AG10803 (cell line): ENCODE measurements around the gene NKX2-3.

Experiments used
- DNase-seq: peaks from one replicate; pipeline ENCODE4 v3.0.0; 2010; ENCODE audit warnings: low read depth
- H3K4me3 ChIP-seq: 2 replicates; pipeline ENCODE4 v1.5.1; 2011; ENCODE audit warnings: mild to moderate bottlenecking, low read length, control low read depth
- CTCF ChIP-seq: conservative IDR thresholded peaks from 2 replicates; pipeline ENCODE4 v1.5.1; 2011; ENCODE audit warnings: mild to moderate bottlenecking, low read length, control low read depth, inconsistent platforms

Gene NKX2-3

DNA sequence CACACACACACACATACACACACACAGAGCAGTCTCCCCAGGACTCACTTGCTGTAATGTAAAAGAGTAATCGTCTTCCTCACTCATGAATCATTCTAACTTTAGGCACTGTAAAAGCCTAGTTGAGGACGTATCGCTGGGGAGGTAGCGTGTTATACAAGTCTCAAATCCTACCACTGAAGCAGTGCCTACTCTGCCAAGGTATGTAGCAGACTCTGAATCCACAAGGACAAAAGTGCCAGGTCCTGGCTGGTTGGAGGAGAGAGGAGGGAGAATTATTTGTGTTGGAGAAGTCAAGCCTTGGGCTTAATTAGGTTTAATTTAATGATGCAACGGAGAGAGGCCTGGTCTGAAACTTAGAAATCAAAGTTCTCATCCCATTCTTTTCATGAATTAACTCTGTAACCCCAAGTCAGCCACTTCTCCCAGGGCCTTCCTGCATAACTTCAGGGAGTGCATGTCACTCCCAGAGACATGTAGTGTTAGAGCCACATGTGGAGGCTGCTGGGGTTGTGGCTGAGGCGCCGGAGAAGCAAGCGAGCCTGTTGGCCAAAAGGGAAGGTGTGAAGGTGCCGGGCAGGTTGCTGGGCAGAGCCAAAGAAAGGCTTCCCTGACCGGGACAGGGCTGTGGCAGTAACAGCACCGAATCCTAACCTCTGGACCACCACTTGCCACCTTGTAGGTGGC is 36.7 kb downstream of the NKX2-3 start:
- no peak for DNase-seq
- H3K4me3 ChIP-seq = no peak overlapping the region
- no peak for TF ChIP-seq CTCF

- TF ChIP-seq CTCF = no peak
Measured at GRCh38 chr10:99569961-99570360, 37.2 kb downstream of the NKX2-3 start.

GRCh38 chr10:99571816-99572215 is 39.1 kb downstream of the NKX2-3 start:
- TF ChIP-seq CTCF = no peak
- no peak for DNase-seq
- H3K4me3 ChIP-seq = no peak overlapping the region

More at GRCh38 chr10:99569961-99570360, 37.2 kb downstream of the NKX2-3 start:
- no peak overlapping the region for H3K4me3 ChIP-seq
- DNase-seq = no peak

DNA sequence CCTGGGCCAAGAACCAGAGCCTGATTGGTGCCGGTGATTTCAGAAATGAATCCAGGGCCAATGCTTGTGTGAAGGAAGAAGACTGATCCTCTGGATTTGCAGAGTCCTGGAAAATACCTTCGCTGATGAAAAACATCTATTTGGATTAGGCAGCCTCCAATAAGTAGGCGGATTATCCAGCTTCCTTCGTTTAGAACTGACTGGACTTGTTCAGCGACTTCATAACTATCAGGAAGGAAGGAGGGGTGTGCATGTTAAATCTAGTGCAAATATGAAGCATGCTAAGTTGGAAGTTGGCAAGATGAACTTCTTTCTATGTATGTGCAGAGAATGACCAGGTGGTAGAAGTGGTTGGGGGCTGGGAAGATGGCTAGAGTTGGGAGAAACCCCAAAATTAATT is 41.0 kb downstream of the NKX2-3 start:
- H3K4me3 ChIP-seq = no peak overlapping the region
- TF ChIP-seq CTCF = no peak
- DNase-seq = no peak

- no peak for DNase-seq
- no peak overlapping the region for H3K4me3 ChIP-seq
- no peak for TF ChIP-seq CTCF
Measured at GRCh38 chr10:99579971-99580370, 47.2 kb downstream of the NKX2-3 start.

- TF ChIP-seq CTCF = no peak
- no peak for DNase-seq
- no peak overlapping the region for H3K4me3 ChIP-seq
Measured at GRCh38 chr10:99582255-99582770, 49.6 kb downstream of the NKX2-3 start.

DNA sequence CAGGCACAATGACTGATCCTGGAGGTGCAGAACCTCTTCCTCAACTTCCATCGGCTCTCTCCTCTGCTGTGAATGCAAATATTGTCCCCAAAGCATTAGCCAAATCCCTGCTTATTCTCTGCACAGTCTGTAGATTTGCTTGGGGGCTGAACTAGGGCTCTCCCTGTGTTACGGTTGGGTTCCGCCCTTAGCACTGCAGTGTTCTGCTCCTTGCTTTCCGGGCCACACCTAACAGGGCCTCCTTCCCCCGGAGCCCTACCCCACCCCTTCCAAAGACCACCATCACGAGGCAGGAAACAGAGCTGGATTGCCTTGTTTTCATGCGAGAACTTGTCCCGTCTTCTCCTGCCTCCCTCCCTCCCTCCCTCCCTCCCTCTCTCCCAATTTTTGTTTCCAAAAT is 50.9 kb downstream of the NKX2-3 start:
- no peak overlapping the region for H3K4me3 ChIP-seq
- no peak for TF ChIP-seq CTCF
- no peak for DNase-seq
